ENCODE results near the gene TSC22D3.

The TSC22D3 gene

GRCh38 chrX:107686026-107686425 lies 89.6 kb downstream of the TSC22D3 start:
- TF ChIP-seq TAF1 (IDR thresholded peaks at IDR 0.05; ENCODE audit: borderline replicate concordance, insufficient read depth, low read length) (no peak), SIN3A (IDR thresholded peaks at IDR 0.05; ENCODE audit: borderline replicate concordance, insufficient read depth, low read length) (no peak), POLR2AphosphoS5 (IDR thresholded peaks at IDR 0.05; ENCODE audit: low read depth, low read length) (no peak), REST (IDR thresholded peaks at IDR 0.05; ENCODE audit: insufficient read depth in 1 of 2, low read depth in 2 of 2, low read length in 2 of 2) (no peak)

- TF ChIP-seq FOXP2 (optimal IDR thresholded peaks at IDR 0.05; ENCODE audit: borderline replicate concordance, extremely low read depth, extremely low read length, insufficient read depth) (no peak), REST (IDR thresholded peaks at IDR 0.05; ENCODE audit: insufficient read depth in 1 of 2, low read depth in 2 of 2, low read length in 2 of 2) (0 out of 4 replicates have a peak, but pooled peaks of 1 of the 2 experiments have one; percentile 13), TAF1 (IDR thresholded peaks at IDR 0.05; ENCODE audit: borderline replicate concordance, insufficient read depth, low read length) (no peak), POLR2AphosphoS5 (IDR thresholded peaks at IDR 0.05; ENCODE audit: low read depth, low read length) (no peak), SIN3A (IDR thresholded peaks at IDR 0.05; ENCODE audit: borderline replicate concordance, insufficient read depth, low read length) (no peak)
Observed at GRCh38 chrX:107684956-107685385, 90.6 kb downstream of the TSC22D3 start.

GRCh38 chrX:107683931-107684330 lies 91.7 kb downstream of the TSC22D3 start:
- TF ChIP-seq REST (IDR thresholded peaks at IDR 0.05; ENCODE audit: insufficient read depth in 1 of 2, low read depth in 2 of 2, low read length in 2 of 2): no peak
- TF ChIP-seq POLR2AphosphoS5 (IDR thresholded peaks at IDR 0.05; ENCODE audit: low read depth, low read length): no peak
- no peak for TF ChIP-seq SIN3A (IDR thresholded peaks at IDR 0.05; ENCODE audit: borderline replicate concordance, insufficient read depth, low read length)
- no peak for TF ChIP-seq FOXP2 (optimal IDR thresholded peaks at IDR 0.05; ENCODE audit: borderline replicate concordance, extremely low read depth, extremely low read length, insufficient read depth)
- TF ChIP-seq TAF1 (IDR thresholded peaks at IDR 0.05; ENCODE audit: borderline replicate concordance, insufficient read depth, low read length): no peak

GRCh38 chrX:107683124-107683895 lies 92.3 kb downstream of the TSC22D3 start:
- TF ChIP-seq TAF1 (IDR thresholded peaks at IDR 0.05; ENCODE audit: borderline replicate concordance, insufficient read depth, low read length) (no peak), FOXP2 (optimal IDR thresholded peaks at IDR 0.05; ENCODE audit: borderline replicate concordance, extremely low read depth, extremely low read length, insufficient read depth) (no peak), SIN3A (IDR thresholded peaks at IDR 0.05; ENCODE audit: borderline replicate concordance, insufficient read depth, low read length) (no peak), REST (IDR thresholded peaks at IDR 0.05; ENCODE audit: insufficient read depth in 1 of 2, low read depth in 2 of 2, low read length in 2 of 2) (no peak), POLR2AphosphoS5 (IDR thresholded peaks at IDR 0.05; ENCODE audit: low read depth, low read length) (no peak)

Measured in PFSK-1 (cell line).